NK-92 (cell line): ENCODE measurements around the gene TLN1.

Experiments used
- DNase-seq: peaks from one replicate; lab custom pipeline; 2025; ENCODE audit not compliant: unreplicated experiment; lab: John Stamatoyannopoulos, UW

The TLN1 gene

DNA sequence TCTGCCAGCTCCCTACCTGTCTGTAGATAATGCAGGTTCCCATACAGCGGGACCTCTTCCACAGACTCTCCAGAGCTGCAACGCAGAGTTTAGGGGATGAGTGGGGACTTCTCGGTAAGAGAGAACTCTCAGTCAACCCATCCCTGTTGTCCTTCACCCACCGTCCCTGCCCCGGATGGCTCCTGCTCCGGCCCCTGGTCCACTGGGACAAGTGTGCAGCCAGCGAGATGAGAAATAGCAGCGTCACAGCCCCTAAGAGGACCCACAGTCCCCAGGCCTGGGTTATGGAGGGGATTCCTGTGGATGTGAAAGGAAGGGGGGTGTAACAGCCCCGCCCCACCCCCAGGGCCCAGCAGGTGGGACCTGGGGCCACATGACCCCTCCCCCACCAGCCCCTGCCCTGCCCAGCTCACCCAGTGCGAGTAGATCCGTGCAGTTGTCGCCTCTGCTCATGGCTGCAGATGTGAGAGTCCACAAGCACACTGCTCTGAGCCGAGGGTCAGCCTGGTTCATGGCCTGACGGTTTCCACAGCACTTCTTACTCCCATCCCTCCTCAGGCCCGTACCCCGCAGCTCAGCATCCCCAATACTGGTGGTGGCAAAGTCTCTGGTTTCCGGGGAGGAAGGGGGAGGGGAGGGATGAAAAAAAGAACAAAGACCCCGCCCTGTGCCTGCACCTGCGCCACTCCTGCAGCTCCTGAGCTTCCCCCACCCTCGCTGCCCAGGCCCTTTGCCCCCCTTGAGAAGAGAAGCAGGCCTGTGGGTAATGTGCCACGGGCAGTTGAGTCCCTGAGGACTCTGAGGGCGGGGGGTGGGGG lies 81.4 kb downstream of the TLN1 start, which contains the start of gene SIT1:
TSS of gene SIT1 (minus strand) at position 591 of the 818 bp plus-strand sequence. CDS start at position 513, 78 bp downstream.
- DNase-seq: no peak

DNA sequence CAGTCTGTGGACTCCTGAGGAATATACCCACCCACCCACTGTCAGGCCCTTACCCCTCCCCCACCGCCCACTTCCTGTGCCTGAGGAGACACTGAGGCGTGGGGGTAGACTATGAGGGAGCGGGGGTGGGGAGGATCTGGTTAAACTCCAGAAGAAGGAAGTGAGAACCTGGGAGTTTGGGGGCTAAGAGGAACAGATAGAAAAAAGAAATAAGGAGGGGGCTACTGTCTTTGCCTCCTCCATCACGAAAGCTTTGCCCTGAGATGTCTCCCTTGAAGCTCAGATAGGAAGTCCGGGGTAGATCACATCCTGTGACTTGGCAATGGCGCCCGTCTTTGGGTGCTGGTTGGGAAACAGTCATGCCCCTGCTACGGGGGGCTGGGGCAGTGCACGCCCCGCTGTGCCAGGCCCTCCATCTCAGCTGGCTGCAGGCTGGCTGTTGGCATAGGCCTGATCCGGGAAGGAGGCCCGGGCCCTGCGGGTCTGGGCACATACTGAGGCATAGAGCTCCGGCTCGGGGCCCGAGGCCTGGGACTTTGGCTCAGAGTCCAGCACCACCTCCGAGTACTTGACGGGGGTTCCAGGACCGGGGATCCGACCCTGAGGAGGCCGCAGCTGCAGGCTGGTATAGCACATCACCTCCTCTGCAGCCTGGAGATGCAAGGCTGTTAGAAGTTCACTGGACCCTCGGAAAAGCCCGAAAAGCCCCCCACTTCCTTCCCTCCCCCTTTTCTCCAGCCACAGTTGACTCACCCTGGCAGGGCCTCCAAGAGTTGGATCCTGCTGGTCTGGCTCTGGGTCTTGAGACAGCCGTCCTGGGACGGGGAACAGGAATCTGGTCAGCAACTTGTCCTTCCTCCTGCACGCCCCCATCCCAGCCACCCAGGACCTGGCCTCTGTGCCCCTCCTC lies 82.3 kb downstream of the TLN1 start:
- DNase-seq: no peak
